ENCODE results near the gene PCGF3.

Gene PCGF3

DNA sequence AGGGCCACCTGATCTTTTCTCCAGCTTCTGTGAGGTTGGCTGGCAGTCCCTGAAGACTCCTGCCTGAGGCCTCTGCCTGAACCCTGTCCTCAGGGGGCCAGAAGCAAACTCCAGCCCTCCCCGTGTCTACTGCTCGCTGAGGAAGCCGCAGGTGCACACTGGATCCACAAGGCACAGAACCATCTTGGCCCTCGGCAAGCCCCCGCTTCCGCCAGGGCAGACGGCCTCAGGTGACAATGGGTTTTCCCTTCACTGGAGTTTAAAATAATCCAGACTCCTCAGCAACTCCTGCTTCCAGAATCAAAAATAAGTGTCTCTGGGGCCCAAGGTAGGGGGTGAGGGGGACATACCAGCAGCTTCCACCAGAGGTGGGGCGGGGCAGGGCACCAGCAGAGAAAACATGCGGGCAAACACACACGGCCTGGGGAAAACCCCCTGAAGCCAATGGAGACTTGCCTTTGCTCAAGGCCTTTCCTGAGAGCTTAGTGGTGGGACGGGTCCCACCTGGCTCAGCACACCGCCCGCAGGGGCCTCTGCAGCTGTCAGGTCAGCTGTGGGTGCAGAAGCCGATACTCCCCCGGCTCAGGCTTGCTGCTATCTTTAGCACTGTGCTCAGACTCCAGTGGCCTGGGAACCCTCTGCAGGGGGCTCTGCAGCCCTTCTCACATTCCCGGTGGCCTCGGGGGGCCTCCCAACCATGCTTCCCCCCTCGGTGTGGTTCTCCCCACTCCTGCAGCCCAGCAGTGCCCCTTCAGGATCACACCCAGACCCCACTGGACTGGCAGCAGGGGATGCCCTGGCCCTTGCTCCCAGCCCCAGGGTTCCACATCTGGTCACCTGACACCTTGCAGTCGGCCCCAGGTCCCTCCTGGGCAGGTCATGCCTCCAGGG is 29.4 kb upstream of the PCGF3 start:
- TF ChIP-seq GLIS3 (CRISPR knock-in tag; IDR thresholded peaks at IDR 0.05) (no peak), TSHZ2 (CRISPR knock-in tag; IDR thresholded peaks at IDR 0.05) (no peak), POU6F1 (CRISPR knock-in tag; IDR thresholded peaks at IDR 0.05; ENCODE audit: borderline replicate concordance, low read depth) (no peak), ZFP30 (CRISPR knock-in tag; IDR thresholded peaks at IDR 0.05) (no peak)
- no peak for ATAC-seq

DNA sequence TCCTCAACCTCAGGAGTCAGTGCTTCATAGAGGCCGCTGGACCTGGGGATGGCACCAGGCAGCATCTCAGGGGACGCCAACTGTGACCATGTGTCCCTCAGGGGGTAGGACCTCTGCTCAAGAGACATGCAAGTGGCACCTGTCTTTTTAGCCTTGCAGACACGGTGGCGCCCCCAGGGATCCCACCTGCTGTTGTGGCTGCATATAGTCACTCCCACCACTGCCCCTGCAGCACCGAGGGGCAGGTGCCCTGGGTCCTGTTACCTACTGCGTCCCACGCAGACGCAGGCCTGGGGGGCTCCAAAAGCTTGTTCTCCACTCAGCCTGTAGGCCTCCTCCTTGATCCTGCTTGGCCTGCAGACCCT is 28.8 kb upstream of the PCGF3 start:
- TF ChIP-seq ZC3H10 (CRISPR knock-in tag; IDR thresholded peaks at IDR 0.05) (no peak), ZNF70 (CRISPR knock-in tag; IDR thresholded peaks at IDR 0.05) (no peak), OSR1 (CRISPR knock-in tag; IDR thresholded peaks at IDR 0.05) (no peak), GLIS3 (CRISPR knock-in tag; IDR thresholded peaks at IDR 0.05) (no peak), BACH2 (CRISPR knock-in tag; IDR thresholded peaks at IDR 0.05; ENCODE audit: borderline replicate concordance) (no peak), ZFP30 (CRISPR knock-in tag; IDR thresholded peaks at IDR 0.05) (no peak), TSHZ2 (CRISPR knock-in tag; IDR thresholded peaks at IDR 0.05) (no peak)
- ATAC-seq = no peak

DNA sequence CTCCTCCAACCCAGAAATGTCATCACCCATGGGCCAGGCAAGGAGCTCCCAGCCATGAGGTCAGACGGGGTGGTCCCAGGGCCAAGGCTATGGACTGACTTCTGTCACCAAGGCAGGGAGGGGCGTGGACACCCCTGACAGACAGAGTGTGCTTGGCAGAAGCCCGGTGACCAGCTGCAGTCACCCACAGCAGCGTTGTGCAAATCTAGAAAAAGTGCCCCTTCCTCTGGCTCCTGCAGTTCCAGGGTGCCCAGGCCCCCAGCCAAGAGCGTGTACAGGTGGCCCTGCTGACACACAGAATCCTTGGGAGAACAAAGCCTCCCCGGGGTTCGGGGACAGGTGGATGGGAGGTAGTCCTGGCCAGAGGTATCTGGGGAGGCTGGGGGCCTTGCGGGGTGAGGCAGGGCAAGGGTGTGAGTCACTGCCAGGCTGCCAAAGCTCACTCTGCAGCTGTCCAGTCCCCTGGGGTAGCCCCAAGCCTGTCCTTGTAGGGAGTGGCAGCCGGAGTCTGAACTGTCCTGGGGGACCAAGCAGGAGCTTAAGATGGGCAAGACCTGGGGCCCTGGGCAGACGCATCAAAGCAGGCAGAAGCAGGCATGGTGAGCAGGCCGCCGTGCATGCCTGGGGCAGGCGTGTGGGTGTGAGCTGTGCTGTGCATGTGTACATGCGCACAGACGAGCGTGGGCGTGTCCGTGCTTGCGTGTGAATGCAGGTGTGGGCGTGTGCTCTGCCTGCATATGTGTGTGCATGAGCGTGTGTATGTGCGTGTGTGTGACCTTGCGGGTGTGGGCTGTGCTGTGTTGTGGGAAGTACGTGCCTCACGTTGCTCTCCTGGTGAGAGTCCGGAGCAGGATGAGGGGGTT is 28.0 kb upstream of the PCGF3 start:
- ATAC-seq = no peak
- TF ChIP-seq ZFP30 (CRISPR knock-in tag; IDR thresholded peaks at IDR 0.05) = no peak
- no peak for TF ChIP-seq TSHZ2 (CRISPR knock-in tag; IDR thresholded peaks at IDR 0.05)
- TF ChIP-seq ZNF8 (CRISPR knock-in tag; IDR thresholded peaks at IDR 0.05) = no peak
- no peak for TF ChIP-seq ZFP3 (CRISPR knock-in tag; IDR thresholded peaks at IDR 0.05)
- TF ChIP-seq ZNF70 (CRISPR knock-in tag; IDR thresholded peaks at IDR 0.05) = no peak
- TF ChIP-seq ZNF565 (CRISPR knock-in tag; conservative IDR thresholded peaks at IDR 0.05; ENCODE audit: low read depth) = no peak
- no peak for TF ChIP-seq ESRRG (CRISPR knock-in tag; IDR thresholded peaks at IDR 0.05)
- TF ChIP-seq SNAI2 (CRISPR knock-in tag; IDR thresholded peaks at IDR 0.05) = no peak

Measured in SK-N-SH treated with all-trans-retinoic acid at 6 μM for 48 hours (cell line).